SK-N-DZ (cell line): ENCODE measurements around the gene ACAT1. TPM values are rescaled to one million over a fixed set of nuclear protein-coding genes. Genes with fewer than 3 reads are reported as not detected.
"Not testable (repeated sequence)": the region's sequence is repeated elsewhere in the genome, so short reads cannot be mapped to it uniquely, and the experiment has no call there.

Experiments used
- DNase-seq: peaks from one replicate; pipeline ENCODE4 v3.0.0-alpha.2; 2015; ENCODE audit warnings: low spot score
- polyA plus RNA-seq, 2 experiments: library from polyadenylated mRNA; depleted of rRNA; stranded (reverse); fragments of >200 nt; gene quantifications; 2 replicates each; pipeline ENCODE4 v1.2.3, GENCODE V29; 2014

ACAT1 gene
- polyA plus RNA-seq (2014; cell fraction: cytosol; rRNA removed), result 95.0 and 104 TPM in 2 replicates
- polyA plus RNA-seq (2014; cell fraction: nucleus; rRNA removed), result 47.5 and 60.0 TPM in 2 replicates

DNA sequence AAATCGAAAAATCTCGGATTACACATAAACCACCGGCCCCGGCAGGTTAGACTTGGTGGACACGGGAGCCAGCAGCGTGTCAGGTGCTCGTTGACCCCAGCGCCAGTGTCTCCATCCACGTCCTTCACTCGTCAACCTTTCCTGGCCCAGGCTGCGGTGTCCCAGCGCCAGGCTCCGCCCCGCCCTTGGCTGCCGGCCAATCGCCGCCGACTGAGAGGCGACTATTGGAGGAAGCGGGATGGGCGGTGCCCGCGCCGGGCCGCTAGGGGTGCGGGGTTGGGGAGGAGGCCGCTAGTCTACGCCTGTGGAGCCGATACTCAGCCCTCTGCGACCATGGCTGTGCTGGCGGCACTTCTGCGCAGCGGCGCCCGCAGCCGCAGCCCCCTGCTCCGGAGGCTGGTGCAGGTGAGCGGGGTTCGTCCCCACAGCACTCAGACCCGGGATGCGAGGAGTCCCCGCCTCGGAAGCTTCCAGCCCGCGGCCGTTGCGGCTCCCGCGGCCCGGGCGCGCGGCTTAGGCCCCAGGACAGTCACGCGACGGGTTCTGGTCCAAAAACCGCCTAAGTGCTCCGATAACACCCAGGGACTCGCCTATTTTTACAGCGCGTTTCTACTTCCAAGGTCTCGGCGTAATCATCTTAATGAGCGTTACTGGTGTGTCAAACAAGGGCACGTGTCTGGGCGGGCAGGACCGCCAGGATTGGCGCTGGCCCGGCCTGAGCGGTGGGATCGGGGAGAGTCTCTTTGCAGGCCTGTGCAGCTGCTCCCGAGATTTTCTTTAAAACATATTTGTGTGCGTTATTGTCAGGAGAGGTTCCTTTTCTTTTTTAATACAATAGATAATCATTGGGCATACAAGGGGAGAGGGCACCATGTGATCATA, at the start of gene ACAT1:
ACAT1 (plus strand) TSS at position 294 of the 882 bp plus-strand sequence; CDS start at position 334, 40 bp downstream.
- peak; percentile 83 for DNase-seq

DNA sequence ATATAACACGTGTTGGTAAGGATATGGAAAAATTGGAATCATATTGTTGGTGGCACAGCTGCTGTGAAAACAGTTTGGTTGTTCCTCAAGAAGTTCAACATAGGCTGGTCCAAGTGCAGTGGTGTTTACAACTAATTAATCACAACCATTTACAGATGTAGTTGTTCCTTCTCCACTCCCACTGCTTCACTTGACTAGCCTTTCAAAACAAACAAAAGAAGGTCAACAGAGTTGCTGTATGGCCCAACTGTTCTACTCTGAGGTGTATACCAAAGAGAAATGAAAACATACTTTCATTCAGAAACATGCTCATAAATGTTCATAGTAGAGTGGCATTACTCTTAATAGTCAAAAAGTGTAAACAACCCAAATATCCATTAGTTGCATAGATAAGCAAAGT, 36.6 kb upstream of the ACAT1 start:
- DNase-seq, result no peak

- DNase-seq, result no peak
Measured at GRCh38 chr11:108085672-108086071, 35.7 kb upstream of the ACAT1 start.

GRCh38 chr11:108092134-108092533, 29.2 kb upstream of the ACAT1 start:
- no peak for DNase-seq

GRCh38 chr11:108093128-108093904, 28.1 kb upstream of the ACAT1 start:
- no peak for DNase-seq

DNA sequence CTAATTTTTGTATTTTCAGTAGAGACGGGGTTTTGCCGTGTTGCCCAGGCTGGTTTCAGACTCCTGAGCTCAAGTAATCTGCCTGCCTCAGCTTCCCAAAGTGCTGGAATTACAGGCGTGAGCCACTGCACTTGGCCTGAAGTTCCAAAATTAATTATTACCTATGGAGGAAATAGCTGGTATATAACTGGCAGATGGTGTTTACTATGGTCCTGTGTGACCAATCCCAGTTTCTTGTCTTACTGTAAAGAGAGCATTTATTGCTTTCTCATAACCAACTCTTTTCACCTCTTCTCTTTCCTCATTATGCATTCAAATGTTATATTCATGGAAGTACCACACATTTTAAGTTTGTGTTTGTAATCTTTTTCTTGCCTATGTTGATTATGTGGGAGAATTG, 24.2 kb upstream of the ACAT1 start:
- no peak for DNase-seq

DNA sequence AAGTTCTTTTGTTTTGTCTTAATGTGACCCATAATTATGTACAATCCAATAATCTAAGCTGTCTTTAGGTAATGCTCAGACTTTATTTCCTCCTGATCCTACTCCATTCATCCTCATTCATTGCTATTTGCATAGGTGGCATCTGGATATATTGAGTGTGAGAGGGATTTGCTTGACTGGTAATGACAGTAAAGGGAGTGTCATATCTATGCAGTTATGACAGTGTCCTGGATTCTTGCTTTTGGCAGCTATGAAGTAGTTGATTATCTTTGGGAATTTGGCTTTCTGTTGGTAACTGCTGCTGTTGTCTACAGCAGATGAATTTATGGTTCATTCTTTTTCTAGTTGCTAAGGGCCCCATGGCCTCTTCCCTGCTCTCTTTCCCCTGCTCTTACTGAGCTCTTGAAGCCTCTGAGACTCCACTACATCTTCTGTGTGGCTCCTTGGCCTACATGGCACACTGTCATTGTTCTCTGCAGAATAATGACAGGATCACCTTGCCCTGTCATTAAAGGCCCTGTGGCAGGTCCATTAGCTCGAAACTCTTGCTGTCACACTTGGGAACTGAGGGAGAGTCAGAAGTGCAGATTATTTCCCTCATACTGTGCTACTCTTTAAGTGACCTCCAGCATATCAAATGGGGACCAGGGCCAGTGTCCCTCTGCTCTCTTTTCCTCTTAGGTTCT, 20.1 kb upstream of the ACAT1 start:
- DNase-seq, result no peak

DNA sequence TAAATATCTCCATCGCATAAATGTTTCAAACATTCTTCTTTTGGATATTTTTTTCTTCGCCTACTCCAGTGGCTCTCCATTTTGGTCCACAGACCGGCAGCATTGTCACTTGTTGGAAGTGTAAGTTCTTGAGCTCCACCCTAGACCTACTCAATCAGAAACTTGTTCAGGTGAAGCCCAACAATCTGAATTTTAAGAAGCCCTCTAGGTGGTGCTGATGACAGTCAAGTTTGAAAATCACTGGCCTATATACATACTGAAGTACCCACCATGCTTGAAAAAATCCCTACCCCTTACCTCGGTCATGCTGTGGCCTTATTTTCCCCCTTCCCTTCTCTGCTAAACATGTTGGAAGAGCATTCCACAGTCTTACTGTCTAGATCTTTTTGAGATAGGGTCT, 10.2 kb upstream of the ACAT1 start:
- DNase-seq, result no peak

GRCh38 chr11:108112057-108112456, 9.3 kb upstream of the ACAT1 start:
- DNase-seq, result no peak

GRCh38 chr11:108115500-108116140, 5.7 kb upstream of the ACAT1 start:
- no peak for DNase-seq

DNA sequence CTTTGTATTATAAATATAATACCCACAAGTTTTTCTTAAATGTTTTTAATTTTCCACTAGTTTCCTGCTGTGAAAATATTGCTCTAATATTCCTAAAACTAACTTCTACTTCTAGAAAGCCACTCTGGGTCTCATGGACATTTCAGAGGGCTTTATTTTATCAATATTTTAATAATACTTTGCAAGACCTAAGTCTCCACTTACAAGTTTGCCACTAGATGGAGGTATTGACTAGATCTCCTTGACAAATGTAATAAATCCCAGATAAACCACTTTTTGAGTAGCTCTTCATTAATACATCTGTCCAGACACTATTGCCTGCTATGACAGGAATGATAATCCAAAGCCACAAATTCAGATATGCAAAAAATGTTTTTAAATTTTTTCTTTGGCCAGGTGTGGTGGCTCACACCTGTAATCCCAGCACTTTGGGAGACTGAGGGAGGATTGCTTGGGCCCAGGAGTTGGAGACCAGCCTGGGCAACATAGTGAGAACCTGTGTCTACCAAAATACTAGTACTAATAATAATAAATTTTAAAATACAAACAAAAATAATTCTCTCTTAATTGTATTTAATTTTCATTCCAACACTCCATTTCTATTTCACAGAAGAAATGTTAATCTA, 3.5 kb upstream of the ACAT1 start:
- no peak for DNase-seq

DNA sequence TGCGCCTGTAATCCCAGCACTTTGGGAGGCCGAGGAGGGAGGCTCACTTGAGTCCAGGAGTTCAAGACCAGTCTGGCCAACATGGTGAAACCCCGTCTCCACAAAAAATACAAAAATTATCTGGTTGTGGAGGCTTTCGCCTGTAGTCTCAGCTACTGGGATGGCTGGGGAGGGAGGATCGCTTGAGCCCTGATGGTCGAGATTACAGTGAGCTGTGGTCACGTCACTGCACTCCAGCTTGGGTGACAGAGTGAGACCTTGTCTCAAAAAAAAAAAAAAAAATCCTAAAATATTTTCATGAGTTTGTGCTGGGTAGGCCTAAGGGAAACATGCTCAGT, 462 bp upstream of the ACAT1 start:
- not testable (repeated sequence) for DNase-seq

- DNase-seq, result no peak
Measured at GRCh38 chr11:108122166-108122628, 830 bp downstream of the ACAT1 start.

DNA sequence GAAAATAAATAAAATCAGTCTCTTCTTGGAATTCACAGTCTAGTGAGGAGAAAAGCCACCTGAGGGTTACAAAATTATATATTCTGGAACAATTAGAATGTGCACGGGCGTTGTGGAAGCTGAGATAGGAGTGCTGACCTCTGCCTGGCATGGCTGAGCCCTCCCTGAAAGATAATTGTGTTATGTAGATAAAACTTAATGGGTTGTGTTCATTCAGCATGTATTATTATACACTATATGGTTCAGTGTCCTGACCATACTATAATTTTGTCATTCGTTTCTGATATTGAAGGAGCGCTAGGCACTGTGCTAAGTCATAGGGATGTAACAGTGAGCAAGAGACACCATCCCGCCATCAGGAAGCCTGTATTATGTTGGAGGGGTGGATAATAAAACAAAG, 3.7 kb downstream of the ACAT1 start:
- no peak for DNase-seq

- DNase-seq, result no peak
Measured at GRCh38 chr11:108128772-108129171, 7.4 kb downstream of the ACAT1 start.

GRCh38 chr11:108131993-108132392, 10.6 kb downstream of the ACAT1 start:
- no peak for DNase-seq

GRCh38 chr11:108132993-108133538, 11.7 kb downstream of the ACAT1 start:
- not testable (repeated sequence) for DNase-seq

DNA sequence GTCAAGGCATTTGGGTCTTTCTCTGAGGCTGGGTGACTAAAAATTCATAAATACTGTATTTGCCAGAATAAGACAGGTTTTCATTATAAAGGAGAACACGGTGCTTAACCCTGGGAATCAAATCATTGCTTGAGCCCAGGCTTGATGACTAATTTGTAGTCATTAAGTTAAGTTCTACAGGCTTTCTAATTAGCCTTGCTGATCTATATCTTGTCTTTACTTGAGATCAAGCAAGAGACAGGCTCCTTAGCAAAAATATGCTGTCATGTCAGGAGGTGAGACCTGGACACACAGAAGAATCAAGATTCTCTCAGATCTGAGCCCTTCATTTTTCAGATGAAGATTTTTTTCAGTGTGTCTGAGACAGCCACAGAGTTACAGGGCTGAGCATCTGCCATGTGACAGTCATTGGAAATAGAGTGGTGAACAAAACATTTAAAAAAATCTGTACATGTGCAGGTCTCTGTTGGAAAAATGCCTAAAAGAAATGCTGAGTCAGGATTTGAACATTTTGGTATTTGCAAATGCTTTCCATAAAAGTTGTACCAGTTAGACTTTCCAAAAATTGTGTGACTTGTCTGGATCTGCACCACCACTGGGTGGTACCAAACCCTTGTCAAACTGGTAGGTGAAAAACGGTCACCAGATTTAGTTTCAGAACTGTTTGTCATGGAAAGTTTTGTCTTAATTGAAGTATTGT, 14.6 kb downstream of the ACAT1 start:
- no peak for DNase-seq

DNA sequence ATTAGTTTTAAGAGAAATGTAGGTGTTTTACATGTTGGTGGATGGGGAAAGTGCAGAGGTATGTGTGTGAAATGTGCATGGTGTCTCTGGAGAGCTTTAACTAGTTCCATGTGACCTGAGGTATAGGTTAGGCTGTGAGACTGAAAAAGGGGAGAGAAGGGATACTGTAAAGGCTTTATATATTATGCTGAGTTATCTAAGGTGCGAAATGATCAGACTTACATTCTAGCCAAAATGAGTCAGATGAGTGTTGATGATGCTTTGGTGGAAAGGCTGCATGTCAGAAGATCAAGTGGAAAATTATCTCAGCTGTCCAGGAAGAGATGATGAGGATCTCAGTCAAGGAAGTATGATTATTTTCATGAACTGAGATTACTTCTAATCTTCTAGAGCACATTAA, 15.8 kb downstream of the ACAT1 start:
- no peak for DNase-seq

- no peak for DNase-seq
Measured at GRCh38 chr11:108142304-108142703, 20.9 kb downstream of the ACAT1 start.
